Fibroblast of mammary gland (primary cell): ENCODE results near the gene SCIMP.

ENCODE experiments used
- DNase-seq: peaks from one replicate; pipeline ENCODE4 v3.0.0-alpha.2; 2010; ENCODE audit warnings: low read depth
- H3K4me3 ChIP-seq: 2 replicates; pipeline ENCODE4 v1.5.1; 2011; ENCODE audit warnings: low read depth, mild to moderate bottlenecking, low read length, moderate library complexity; ENCODE audit not compliant: control insufficient read depth
- TF ChIP-seq, protein P1 (sequence below): conservative IDR thresholded peaks from 2 replicates; pipeline ENCODE4 v1.5.1; 2011; ENCODE audit warnings: low read depth, low read length, inconsistent platforms; ENCODE audit not compliant: control insufficient read depth, insufficient read depth

Gene SCIMP

DNA sequence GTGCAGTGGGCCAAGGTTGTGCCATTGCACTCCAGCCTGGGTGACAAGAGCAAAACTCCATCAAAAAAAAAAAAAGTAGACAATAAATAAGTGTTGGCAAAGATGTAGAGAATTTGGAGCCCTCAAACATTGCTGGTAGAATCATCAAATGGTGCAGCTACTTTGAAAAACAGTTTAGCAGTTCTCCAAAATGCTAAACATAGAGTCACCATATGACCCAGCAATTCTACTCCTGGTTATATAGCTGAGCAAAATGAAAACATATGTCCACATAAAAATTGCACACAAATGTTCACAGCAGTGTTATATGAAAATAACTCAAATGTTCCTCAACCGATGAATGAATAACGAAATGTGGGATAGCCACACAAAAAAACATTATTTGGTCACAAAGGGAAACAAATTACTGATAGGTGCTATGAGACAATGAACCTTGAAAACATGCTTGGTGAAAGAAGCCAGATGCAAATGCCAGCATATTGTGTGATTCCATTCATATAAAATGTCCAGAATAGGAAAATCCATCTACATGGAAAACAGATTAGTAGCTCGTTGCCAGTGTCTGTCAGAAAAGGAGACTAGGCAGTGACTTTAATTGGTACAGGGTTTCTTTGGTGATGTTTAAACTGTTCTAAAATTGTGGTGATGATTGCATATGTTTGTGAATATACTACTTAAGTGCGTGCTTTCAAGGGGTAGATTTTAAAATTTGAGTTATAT, 34.7 kb upstream of the SCIMP start:
- H3K4me3 ChIP-seq: no peak overlapping the region
- DNase-seq: no peak
- TF ChIP-seq, protein P1, sequence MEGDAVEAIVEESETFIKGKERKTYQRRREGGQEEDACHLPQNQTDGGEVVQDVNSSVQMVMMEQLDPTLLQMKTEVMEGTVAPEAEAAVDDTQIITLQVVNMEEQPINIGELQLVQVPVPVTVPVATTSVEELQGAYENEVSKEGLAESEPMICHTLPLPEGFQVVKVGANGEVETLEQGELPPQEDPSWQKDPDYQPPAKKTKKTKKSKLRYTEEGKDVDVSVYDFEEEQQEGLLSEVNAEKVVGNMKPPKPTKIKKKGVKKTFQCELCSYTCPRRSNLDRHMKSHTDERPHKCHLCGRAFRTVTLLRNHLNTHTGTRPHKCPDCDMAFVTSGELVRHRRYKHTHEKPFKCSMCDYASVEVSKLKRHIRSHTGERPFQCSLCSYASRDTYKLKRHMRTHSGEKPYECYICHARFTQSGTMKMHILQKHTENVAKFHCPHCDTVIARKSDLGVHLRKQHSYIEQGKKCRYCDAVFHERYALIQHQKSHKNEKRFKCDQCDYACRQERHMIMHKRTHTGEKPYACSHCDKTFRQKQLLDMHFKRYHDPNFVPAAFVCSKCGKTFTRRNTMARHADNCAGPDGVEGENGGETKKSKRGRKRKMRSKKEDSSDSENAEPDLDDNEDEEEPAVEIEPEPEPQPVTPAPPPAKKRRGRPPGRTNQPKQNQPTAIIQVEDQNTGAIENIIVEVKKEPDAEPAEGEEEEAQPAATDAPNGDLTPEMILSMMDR: no peak

DNA sequence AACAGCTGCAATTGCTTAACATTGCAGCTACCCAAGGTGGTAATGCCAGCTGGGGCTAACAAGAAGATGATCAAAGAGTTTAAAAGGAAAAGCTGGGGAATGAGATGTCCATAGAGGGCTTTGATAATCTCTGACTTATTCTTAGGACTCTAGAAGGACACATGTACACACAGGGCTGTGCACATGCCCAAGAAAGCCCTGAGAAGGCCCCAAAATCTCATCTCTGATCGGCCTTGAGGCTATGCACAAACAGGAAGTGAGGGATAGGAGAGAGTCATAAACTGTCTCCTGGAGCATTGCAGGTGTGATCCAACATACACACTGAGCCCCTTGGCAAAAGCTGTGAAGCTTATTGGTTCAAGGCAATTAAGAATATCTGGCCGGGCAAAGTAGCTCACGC, 30.2 kb upstream of the SCIMP start:
- no peak for DNase-seq
- TF ChIP-seq, protein P1: no peak
- H3K4me3 ChIP-seq: no peak overlapping the region

DNA sequence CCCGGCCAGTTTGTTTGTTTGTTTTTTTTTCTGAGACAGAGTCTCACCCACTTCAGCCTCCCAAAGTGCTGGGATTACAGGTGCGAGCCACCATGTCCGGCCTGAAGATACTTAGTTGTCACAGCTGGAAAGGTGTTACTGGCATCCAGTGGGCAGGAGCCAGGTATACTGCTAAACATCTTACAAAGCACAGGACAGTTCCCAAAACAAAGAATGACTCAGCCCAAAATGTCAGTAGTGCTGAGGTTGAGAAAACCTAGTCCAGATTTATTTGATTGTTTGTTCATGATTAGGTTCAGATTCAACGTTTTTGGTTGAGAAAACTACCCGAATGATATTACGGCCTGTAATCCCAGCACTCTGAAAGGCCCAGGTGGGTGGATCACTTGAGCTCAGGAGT, 28.8 kb upstream of the SCIMP start:
- no peak overlapping the region for H3K4me3 ChIP-seq
- DNase-seq: no peak
- TF ChIP-seq, protein P1: no peak

DNA sequence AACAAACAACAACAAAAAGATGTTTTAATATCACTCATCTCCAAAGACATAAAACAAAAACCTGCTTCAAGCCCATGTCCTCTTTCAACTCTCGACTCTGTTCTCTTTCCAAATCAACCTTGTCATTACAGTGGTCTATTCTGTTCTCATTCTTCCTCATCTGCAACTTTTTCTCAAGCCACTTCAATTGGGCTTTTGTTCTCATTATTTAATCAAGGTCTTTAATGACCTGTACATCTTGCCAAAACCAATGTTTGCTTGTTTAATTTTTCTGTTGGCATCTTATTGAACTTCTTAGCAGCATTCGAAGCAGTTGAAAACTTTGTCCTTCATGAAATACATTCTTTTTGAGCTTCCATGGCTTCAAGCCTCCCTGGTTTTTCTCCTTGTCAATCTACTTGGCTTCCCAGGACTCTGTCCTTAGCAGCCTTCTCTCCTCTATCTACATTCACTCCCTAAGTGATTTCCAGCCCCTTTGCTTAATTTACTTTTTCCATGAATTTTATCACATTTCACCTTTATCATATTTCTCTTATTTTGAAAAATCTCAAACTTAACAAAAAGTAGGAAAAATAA, 27.8 kb upstream of the SCIMP start:
- DNase-seq: no peak
- TF ChIP-seq, protein P1: no peak
- H3K4me3 ChIP-seq: no peak overlapping the region

DNA sequence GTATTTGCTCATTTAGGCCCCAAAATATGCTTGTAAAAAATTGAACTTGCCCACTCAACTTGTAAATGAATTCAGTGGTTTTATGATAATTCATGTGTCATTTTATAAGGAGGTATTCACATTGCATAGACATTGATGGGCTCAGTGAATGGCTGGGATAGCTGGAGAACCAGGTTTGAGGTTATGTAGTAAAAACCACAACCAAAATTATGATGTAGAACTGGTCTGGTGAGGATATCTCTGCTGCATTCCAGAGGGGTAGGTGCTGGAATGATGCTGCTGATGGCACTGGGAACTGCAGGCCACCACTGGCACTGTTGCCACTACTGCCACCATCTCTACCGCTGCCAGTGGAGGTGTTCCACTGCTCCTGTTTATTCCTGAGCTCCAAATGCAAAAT, 25.9 kb upstream of the SCIMP start:
- H3K4me3 ChIP-seq: no peak overlapping the region
- TF ChIP-seq, protein P1: no peak
- DNase-seq: no peak

DNA sequence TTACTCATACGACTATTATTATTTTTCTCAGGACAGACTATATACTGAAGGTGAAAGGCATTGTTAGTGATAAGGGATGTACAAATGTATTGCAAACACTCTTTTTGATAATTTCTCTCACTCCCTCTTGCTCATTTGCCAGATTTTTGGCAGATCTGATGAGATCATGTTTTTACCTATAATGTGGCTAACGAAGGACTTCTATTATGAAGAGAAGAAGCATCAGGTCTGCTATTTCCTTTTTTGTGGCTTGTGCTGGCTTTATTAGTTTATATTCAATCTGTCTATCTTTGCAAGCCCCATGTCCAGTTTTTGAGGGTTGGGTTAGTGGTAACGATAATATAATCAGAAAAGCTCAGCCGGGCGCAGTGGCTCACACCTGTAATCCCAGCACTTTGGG, 22.5 kb upstream of the SCIMP start:
- DNase-seq: no peak
- TF ChIP-seq, protein P1: no peak
- H3K4me3 ChIP-seq: no peak overlapping the region

DNA sequence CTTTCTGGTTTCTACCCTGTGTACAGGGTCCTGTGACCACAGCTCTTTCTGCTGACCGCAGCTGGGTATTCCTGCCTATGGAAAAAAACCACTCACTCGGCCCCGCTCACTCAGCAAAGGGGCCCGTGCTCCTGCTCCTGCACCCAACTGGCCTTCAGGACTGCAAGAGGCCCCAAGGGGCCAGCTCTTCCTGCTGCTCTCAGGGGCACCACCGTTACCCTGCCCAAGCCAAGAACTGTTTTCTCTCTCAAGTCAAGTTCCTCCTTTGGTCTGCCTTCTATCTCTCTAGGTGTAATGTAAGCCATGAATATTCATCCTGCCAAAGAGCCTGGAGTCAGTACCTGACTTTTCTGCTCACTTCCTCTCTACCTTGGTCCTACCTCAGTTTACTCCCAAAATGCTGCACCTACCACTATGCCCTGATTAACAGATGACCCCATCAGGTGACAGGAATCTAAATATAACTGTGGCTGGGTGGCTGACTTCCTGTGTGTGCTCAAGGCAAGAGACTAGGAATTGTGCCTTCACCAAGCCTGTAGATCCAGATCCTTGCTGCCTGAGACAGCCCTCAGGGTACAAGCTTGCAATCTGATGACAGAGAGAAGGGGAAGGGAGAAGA, 20.4 kb upstream of the SCIMP start:
- H3K4me3 ChIP-seq: no peak overlapping the region
- TF ChIP-seq, protein P1: no peak
- DNase-seq: no peak
